Kidney (tissue), 14 donors: Measurements from ENCODE around the gene PCSK5. TPM values are rescaled to one million over a fixed set of nuclear protein-coding genes. Genes with fewer than 3 reads are reported as not detected.

Experiments
- DNase-seq, 5 donors: peaks; one replicate each; pipeline ENCODE4 v3.0.0-alpha.2; 2013 to 2020
- FAIRE-seq: peaks from 2 replicates; lab custom pipeline; 2012; peaks lifted over from hg19 to GRCh38; lab: Jason Lieb, UNC
- H3K27ac ChIP-seq, 2 donors: one replicate each; pipeline ENCODE4 v1.7.0; 2013; ENCODE audit warnings: low read depth in 2 of 2, low read length in 2 of 2, inconsistent platforms in 1 of 2
- H3K27me3 ChIP-seq: one replicate; pipeline ENCODE4 v1.7.1; 2013; ENCODE audit warnings: low read length, inconsistent platforms; ENCODE audit not compliant: control insufficient read depth, insufficient read depth
- H3K36me3 ChIP-seq, 3 donors: one replicate each; pipeline versions ENCODE4 v1.7.0 to v1.7.1; 2013; ENCODE audit warnings: low read length in 3 of 3, control low read depth in 1 of 3, inconsistent platforms in 1 of 3; ENCODE audit not compliant: insufficient read depth in 3 of 3, control insufficient read depth in 2 of 3
- H3K4me1 ChIP-seq, 3 donors: one replicate each; pipeline versions ENCODE4 v1.7.0 to v1.7.1; 2013; ENCODE audit warnings: low read length in 3 of 3, inconsistent platforms in 1 of 3, low read depth in 1 of 3; ENCODE audit not compliant: control insufficient read depth in 2 of 3, insufficient read depth in 2 of 3
- H3K4me3 ChIP-seq, 3 donors: one replicate each; pipeline versions ENCODE4 v1.7.0 to v1.8.1; 2013; ENCODE audit warnings: low read length in 3 of 3, control low read depth in 1 of 3, inconsistent platforms in 1 of 3
- H3K9ac ChIP-seq, 3 donors: one replicate each; pipeline versions ENCODE4 v1.7.0 to v1.7.1; 2013; ENCODE audit warnings: low read length in 3 of 3, control low read depth in 1 of 3, inconsistent platforms in 1 of 3
- H3K9me3 ChIP-seq, 3 donors: one replicate each; pipeline versions ENCODE4 v1.7.0 to v1.7.1; 2013; ENCODE audit warnings: low read length in 3 of 3, control low read depth in 1 of 3, inconsistent platforms in 1 of 3; ENCODE audit not compliant: control insufficient read depth in 2 of 3, insufficient read depth in 1 of 3
- CTCF ChIP-seq: IDR thresholded peaks from 3 replicates; pipeline ENCODE4 v1.5.1; 2012; ENCODE audit warnings: mild to moderate bottlenecking, moderate library complexity, borderline replicate concordance; ENCODE audit not compliant: insufficient read depth; ENCODE audit errors: extremely low read depth
- intact Hi-C: fragments of 100-400 bp; cut with DNase I; formaldehyde crosslinking; loops from one replicate; pipeline ENCODE4 v1.11.1; 2022
- polyA plus RNA-seq: library from polyadenylated mRNA; stranded (reverse); fragments of 350-450 nt; fragmentation: Illumina TruSeq; extraction: RNeasy Lipid Tissue Mini Kit (QIAGEN cat#74804); gene quantifications from one replicate; pipeline ENCODE4 v1.2.3, GENCODE V29; 2014; ENCODE audit warnings: low read depth, low replicate concordance; ENCODE audit not compliant: insufficient read depth
- total RNA-seq: library from RNA; stranded (reverse); fragmentation: NEBNext Ultra II Directional; extraction: Animal tissue kit (Norgen Biotek cat#: 25700); gene quantifications from one replicate; pipeline ENCODE4 v1.2.1, GENCODE V29; 2021
- donor health status: control.
- donor health status: control.
- donor health status: control.
- donor health status: control.
- donor health status: control.
- donor health status: DM: yes; HTN: yes; CAD: no.
- donor health status: Normal renal cell carcinoma (clear cell type).

Gene PCSK5
- total and polyA plus RNA-seq, 2 donors from 2014 or later, result 1.6 to 14.7 TPM

DNA sequence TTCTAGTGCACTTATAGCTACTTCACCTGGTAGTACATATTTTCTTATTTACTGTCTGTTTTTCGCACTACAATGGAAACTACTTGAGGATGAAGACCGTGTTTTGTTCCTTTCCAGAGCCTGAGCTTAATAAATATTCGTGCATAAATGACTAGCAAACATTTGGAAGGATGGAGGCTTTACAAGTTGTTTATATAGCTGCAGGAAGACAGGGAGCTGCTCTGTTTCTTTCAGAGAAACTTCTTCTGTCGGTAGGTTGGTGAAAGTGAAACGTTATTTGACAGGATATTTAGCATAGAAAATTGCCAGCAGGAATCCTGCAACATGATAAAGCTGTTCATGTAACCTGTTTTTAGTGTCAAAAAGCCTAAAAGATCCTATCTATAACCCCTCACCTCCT is 210.6 kb downstream of the PCSK5 start:
- peaks cover 0 to 7% (median 0%) of the 10 kb centered on the region in 3 donors for H3K4me1 ChIP-seq
- TF ChIP-seq CTCF, result no peak
- intact Hi-C loops, result no loop called here
- no peaks in the 10 kb centered on the region for H3K27me3 ChIP-seq
- no peaks in the 10 kb centered on the region for H3K9me3 ChIP-seq
- peak in 2 of 5 donors; percentile 43 to 62 for DNase-seq
- H3K27ac ChIP-seq, result no peak overlapping the region
- FAIRE-seq, result no peak
- H3K36me3 ChIP-seq, result no peaks in the 10 kb centered on the region
- H3K4me3 ChIP-seq, result no peak overlapping the region
- no peak overlapping the region for H3K9ac ChIP-seq

GRCh38 chr9:76101491-76101890 is 211.0 kb downstream of the PCSK5 start:
- Histone ChIP-seq H3K4me1 (peaks cover 0 to 7% (median 0%) of the 10 kb centered on the region in 3 donors), H3K36me3 (no peaks in the 10 kb centered on the region), H3K4me3 (no peak overlapping the region), H3K27me3 (no peaks in the 10 kb centered on the region), H3K27ac (no peak overlapping the region), H3K9me3 (no peaks in the 10 kb centered on the region), H3K9ac (no peak overlapping the region)
- FAIRE-seq, result no peak
- TF ChIP-seq CTCF, result no peak
- intact Hi-C loops, result no loop called here
- peak in 1 of 5 donors; percentile 66 for DNase-seq

GRCh38 chr9:76101947-76102346 is 211.5 kb downstream of the PCSK5 start:
- FAIRE-seq (no peak), DNase-seq (peak in 2 of 5 donors; percentile 34 to 60)
- no peak overlapping the region for H3K9ac ChIP-seq
- H3K4me1 ChIP-seq, result peaks cover 0 to 7% (median 0%) of the 10 kb centered on the region in 3 donors
- H3K36me3 ChIP-seq, result no peaks in the 10 kb centered on the region
- no peaks in the 10 kb centered on the region for H3K9me3 ChIP-seq
- no peak overlapping the region for H3K27ac ChIP-seq
- no peak overlapping the region for H3K4me3 ChIP-seq
- TF ChIP-seq CTCF, result no peak
- H3K27me3 ChIP-seq, result no peaks in the 10 kb centered on the region
- intact Hi-C loops, result no loop called here
